K562 (cell line): ENCODE results near the gene HS2ST1. TPM values are rescaled to one million over a fixed set of nuclear protein-coding genes. Genes with fewer than 3 reads are reported as not detected.

Experiments
- ATAC-seq: fragments of 200-7000 bp; cut with Tn5 transposase; 3 replicates; pipeline ENCODE4 v1.9.1; 2020; ENCODE audit warnings: moderate library complexity
- BruUV-seq: library from RNA; stranded (reverse); fragments of 400-500 nt; replicated peaks from 2 replicates; lab custom pipeline; 2021; lab: Mats Ljungman, UMichigan
- CTCF ChIA-PET: fragments of 300-600 bp; formaldehyde crosslinking; extraction: SDS; loops from one replicate; lab custom pipeline; 2021; ENCODE audit warnings: low intra/inter-chr PET ratio; lab: Yijun Ruan, JAX
- POLR2A ChIA-PET: fragments of 300-600, 350-650 bp; sonication (Branson Sonifier 250); formaldehyde crosslinking; extraction: SDS; loops from one replicate; lab custom pipeline; 2021; ENCODE audit warnings: antibody characterized with exemption, inconsistent platforms; lab: Yijun Ruan, JAX
- DNase-seq, 4 experiments: peaks; one replicate each; pipeline versions ENCODE4 v3.0.0 to v3.0.0-alpha.2; 2011 to 2018; ENCODE audit warnings: low spot score in 3 of 4, mixed read lengths in 3 of 4; ENCODE audit errors: extremely low read depth in 1 of 4
- FAIRE-seq: peaks from 2 replicates; lab custom pipeline; 2011; peaks lifted over from hg19 to GRCh38; lab: Jason Lieb, UNC
- H2AFZ ChIP-seq: 2 replicates; pipeline ENCODE4 v1.6.0; 2011; ENCODE audit warnings: low read depth, low read length, control low read depth, inconsistent platforms
- H3K27ac ChIP-seq: fragments of 200-600 bp; 3 replicates; pipeline ENCODE4 v1.8.0; 2011; ENCODE audit warnings: low read depth, mild to moderate bottlenecking, control low read depth, inconsistent platforms, low read length, moderate library complexity, mixed read lengths; ENCODE audit errors: extremely low read depth
- H3K27me3 ChIP-seq, 2 experiments: fragments of 300-600 bp in 1 of 2; 2 replicates in 1 of 2; 3 replicates in 1 of 2; pipeline versions ENCODE4 v1.6.0 to v1.8.0; 2011; ENCODE audit warnings: inconsistent platforms in 2 of 2, low read length in 2 of 2, mild to moderate bottlenecking in 1 of 2, mixed read lengths in 1 of 2, moderate library complexity in 1 of 2; ENCODE audit not compliant: control insufficient read depth in 2 of 2, insufficient read depth in 2 of 2
- H3K36me3 ChIP-seq: fragments of 300-600 bp; 3 replicates; pipeline ENCODE4 v1.8.0; 2011; ENCODE audit warnings: mild to moderate bottlenecking, low read length, inconsistent platforms; ENCODE audit not compliant: control insufficient read depth, insufficient read depth
- H3K4me1 ChIP-seq, 2 experiments: fragments of 200-600 bp in 1 of 2; replicated peaks in 1 of 2; 2 replicates in 1 of 2; 3 replicates in 1 of 2; pipeline versions ENCODE4 v1.5.1 to v1.8.0; 2011; ENCODE audit warnings: inconsistent platforms in 2 of 2, low read length in 2 of 2, mild to moderate bottlenecking in 1 of 2, mixed read lengths in 1 of 2, moderate library complexity in 1 of 2; ENCODE audit not compliant: control insufficient read depth in 2 of 2, insufficient read depth in 2 of 2
- H3K4me2 ChIP-seq: 2 replicates; pipeline ENCODE4 v1.6.1; 2011; ENCODE audit warnings: low read length, control low read depth, inconsistent platforms, mixed read lengths; ENCODE audit not compliant: insufficient read depth
- H3K4me3 ChIP-seq: fragments of 200-600 bp; sonication (generic), shearing (Covaris generic); 2 replicates; pipeline ENCODE4 v1.5.1; 2016; ENCODE audit warnings: control low read depth, inconsistent platforms
- H3K79me2 ChIP-seq: fragments of 200-600 bp; 3 replicates; pipeline ENCODE4 v1.8.0; 2011; ENCODE audit warnings: low read length, inconsistent platforms; ENCODE audit not compliant: control insufficient read depth, insufficient read depth
- H3K9ac ChIP-seq, 2 experiments: 2 replicates each; pipeline versions ENCODE4 v1.6.0 to v1.6.1; 2011; ENCODE audit warnings: low read depth in 2 of 2, low read length in 2 of 2, control low read depth in 1 of 2, inconsistent platforms in 1 of 2, mild to moderate bottlenecking in 1 of 2, mixed read lengths in 1 of 2; ENCODE audit not compliant: insufficient read depth in 1 of 2
- H3K9me1 ChIP-seq: one replicate; pipeline ENCODE4 v1.6.0; 2011; ENCODE audit warnings: inconsistent platforms, mild to moderate bottlenecking, low read length, moderate library complexity; ENCODE audit not compliant: control insufficient read depth, insufficient read depth
- H3K9me3 ChIP-seq: replicated peaks from 2 replicates; pipeline ENCODE4 v1.5.1; 2011; ENCODE audit warnings: low read depth, low read length, inconsistent platforms; ENCODE audit not compliant: control insufficient read depth, insufficient read depth
- H4K20me1 ChIP-seq: replicated peaks from 2 replicates; pipeline ENCODE4 v1.6.1; 2011; ENCODE audit warnings: low read length, inconsistent platforms, mixed read lengths; ENCODE audit not compliant: control insufficient read depth, insufficient read depth
- BMI1 ChIP-seq: fragments of 150-350 bp; IDR thresholded peaks from 2 replicates; pipeline ENCODE4 v1.6.1; 2014; ENCODE audit warnings: low read length
- DPF2 ChIP-seq: fragments of 450-650 bp; IDR thresholded peaks from 2 replicates; pipeline ENCODE4 v1.6.1; 2016
- ELK3 ChIP-seq: fragments of 450-650 bp; formaldehyde crosslinking; IDR thresholded peaks from 2 replicates; pipeline ENCODE4 v1.4.0; 2020; ENCODE audit warnings: mild to moderate bottlenecking
- EWSR1 ChIP-seq: fragments of 450-650 bp; IDR thresholded peaks from 2 replicates; pipeline ENCODE4 v1.6.1; 2018; ENCODE audit warnings: borderline replicate concordance, mild to moderate bottlenecking, low read depth, moderate library complexity; ENCODE audit not compliant: partially characterized antibody
- KLF13 ChIP-seq: fragments of 450-650 bp; IDR thresholded peaks from 2 replicates; pipeline ENCODE4 v1.6.1; 2016; ENCODE audit warnings: missing genetic modification characterization, low read depth, mild to moderate bottlenecking, missing compliant biosample characterization, moderate library complexity, borderline replicate concordance
- KLF16 ChIP-seq: IDR thresholded peaks from 2 replicates; pipeline ENCODE4 v1.6.1; 2016; ENCODE audit warnings: antibody characterized with exemption
- MEIS2 ChIP-seq: fragments of 450-650 bp; IDR thresholded peaks from 2 replicates; pipeline ENCODE4 v1.6.1; 2014; ENCODE audit warnings: mild to moderate bottlenecking; ENCODE audit not compliant: partially characterized antibody
- NFIC ChIP-seq: fragments of 450-650 bp; IDR thresholded peaks from 2 replicates; pipeline ENCODE4 v1.6.1; 2017; ENCODE audit warnings: mild to moderate bottlenecking, inconsistent platforms
- NONO ChIP-seq, 2 experiments: fragments of 200-400 bp in 1 of 2; fragments of 450-650 bp in 1 of 2; formaldehyde crosslinking in 1 of 2; IDR thresholded peaks; 2 replicates each; pipeline ENCODE4 v1.6.1; 2017; ENCODE audit warnings: low read depth in 2 of 2, mild to moderate bottlenecking in 2 of 2, moderate library complexity in 2 of 2, low read length in 1 of 2
- WGBS: fragments of 100-300 bp; shearing (Covaris generic); methylation state at CpG from one replicate; pipeline ENCODE4 v1.1.6; 2016; ENCODE audit warnings: low coverage, mixed read lengths; ENCODE audit not compliant: insufficient coverage; ENCODE audit errors: missing lambda C conversion rate; 5-methylcytosine and 5-hydroxymethylcytosine counted together
- in situ Hi-C: fragments of 300-500 bp; cut with MboI; formaldehyde crosslinking; loops from 4 replicates; pipeline ENCODE4 v1.15.0; 2018; ENCODE audit warnings: inconsistent platforms, mixed read lengths
- intact Hi-C: fragments of 100-400 bp; cut with micrococcal nuclease; formaldehyde crosslinking; loops from 2 replicates; pipeline ENCODE4 v1.14.2; 2022
- polyA plus RNA-seq, 8 experiments: library from polyadenylated mRNA; depleted of rRNA in 4 of 8; stranded (reverse) in 5 of 8; unstranded in 3 of 8; fragments of >200 nt; fragmentation: Nextera tagmentation in 2 of 8; fragmentation: Illumina TruSeq in 1 of 8; extraction: Ambion mirVana in 2 of 8; extraction: Trizol in 1 of 8; gene quantifications; 2 replicates each; pipeline versions ENCODE4 v1.2.1 to v1.2.3, GENCODE V29; 2011 to 2014; ENCODE audit warnings: inconsistent platforms in 1 of 8, missing spikeins in 1 of 8
- total RNA-seq, 7 experiments: library from RNA; depleted of rRNA in 6 of 7; stranded (reverse); fragments of >200 nt in 6 of 7; fragmentation: Illumina TruSeq in 2 of 7; extraction: Trizol in 2 of 7; gene quantifications; 2 replicates each; pipeline versions ENCODE4 v1.2.1 to v1.2.3, GENCODE V29; 2011 to 2021; ENCODE audit warnings: low replicate concordance in 1 of 7
- TF ChIP-seq, protein P1 (sequence below): fragments of 450-650 bp; IDR thresholded peaks from 2 replicates; pipeline ENCODE4 v1.6.1; 2016

Gene HS2ST1
- total and polyA plus RNA-seq, 9 of the 15 experiments (the other 6 are each of a cell fraction or from before 2014, with no cell fraction given) = 7.7 to 43.3 (median 25.8) TPM

- TF ChIP-seq BMI1 (no peak), ELK3 (CRISPR knock-in tag) (no peak), KLF16 (no peak), DPF2 (0 out of 2 replicates have a peak, but pooled peaks have one; percentile 46)
Measured at GRCh38 chr1:86933562-86934377, 19.3 kb downstream of the HS2ST1 start (continued).

GRCh38 chr1:86938450-86938849, 24.0 kb downstream of the HS2ST1 start:
- H3K79me2 ChIP-seq = peaks cover 99% of the 10 kb centered on the region
- WGBS = 8% methylated on average over 1 of the region's 1 CpG
- in situ Hi-C loops = no loop called here

More at GRCh38 chr1:86938450-86938849, 24.0 kb downstream of the HS2ST1 start:
- ChIA-PET POLR2A (interaction anchor here (1.2 kb wide), 1 partner anchor 23 kb away, joined by 3 read pairs; no protein-coding TSS in a partner anchor), CTCF (no interaction called here)
- no peak overlapping the region for H2AFZ ChIP-seq
- H3K4me2 ChIP-seq = no peak overlapping the region
- intact Hi-C loops = no loop called here
- ATAC-seq = no peak
- H3K27me3 ChIP-seq = no peaks in the 10 kb centered on the region
- H4K20me1 ChIP-seq = no peaks in the 10 kb centered on the region
- no peak overlapping the region for H3K4me3 ChIP-seq
- DNase-seq = no peak
- TF ChIP-seq DPF2 (peak; percentile 54), MEIS2 (peak; percentile 16), EWSR1 (no peak), NFIC (peak; percentile 43; the same call in 1 of the 2 replicates), NONO (IDR thresholded peaks at IDR 0.05; ENCODE audit: low read depth in 2 of 2, low read length in 1 of 2) (0 out of 4 replicates have a peak, but pooled peaks of 1 of the 2 experiments have one; percentile 35), KLF13 (no peak)
- TF ChIP-seq, protein P1, sequence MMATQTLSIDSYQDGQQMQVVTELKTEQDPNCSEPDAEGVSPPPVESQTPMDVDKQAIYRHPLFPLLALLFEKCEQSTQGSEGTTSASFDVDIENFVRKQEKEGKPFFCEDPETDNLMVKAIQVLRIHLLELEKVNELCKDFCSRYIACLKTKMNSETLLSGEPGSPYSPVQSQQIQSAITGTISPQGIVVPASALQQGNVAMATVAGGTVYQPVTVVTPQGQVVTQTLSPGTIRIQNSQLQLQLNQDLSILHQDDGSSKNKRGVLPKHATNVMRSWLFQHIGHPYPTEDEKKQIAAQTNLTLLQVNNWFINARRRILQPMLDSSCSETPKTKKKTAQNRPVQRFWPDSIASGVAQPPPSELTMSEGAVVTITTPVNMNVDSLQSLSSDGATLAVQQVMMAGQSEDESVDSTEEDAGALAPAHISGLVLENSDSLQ = 0 out of 2 replicates have a peak, but pooled peaks have one; percentile 29
- FAIRE-seq = no peak
- H3K9me1 ChIP-seq = no peaks in the 10 kb centered on the region
- H3K27ac ChIP-seq = peak overlapping the region; percentile 64; the same call in 2 of the 3 replicates
- BruUV-seq = no TSS peak
- H3K9me3 ChIP-seq = no peaks in the 10 kb centered on the region
- H3K36me3 ChIP-seq = no peaks in the 10 kb centered on the region
- peaks cover 14 to 17% of the 10 kb centered on the region in 2 experiments for H3K4me1 ChIP-seq
- peak overlapping the region in 1 of 2 experiments; percentile 31; a peak in 1 of 4 replicates for H3K9ac ChIP-seq
